HG03060 (cell line): ENCODE results near the gene XRN1.
"Not testable (repeated sequence)": the region's sequence is repeated elsewhere in the genome, so short reads cannot be mapped to it uniquely, and the experiment has no call there.

Source experiments
- ATAC-seq: cut with Tn5 transposase; IDR thresholded peaks from one replicate; pipeline ENCODE4 v1.9.1; 2021; ENCODE audit warnings: low read depth, moderate number of reproducible peaks; ENCODE audit not compliant: unreplicated experiment

XRN1 gene

GRCh38 chr3:142439499-142440220, 8.2 kb downstream of the XRN1 start:
- not testable (repeated sequence) for ATAC-seq

- not testable (repeated sequence) for ATAC-seq
Measured at GRCh38 chr3:142438096-142438495, 9.7 kb downstream of the XRN1 start.

GRCh38 chr3:142436951-142437585, 10.8 kb downstream of the XRN1 start:
- ATAC-seq = no peak

DNA sequence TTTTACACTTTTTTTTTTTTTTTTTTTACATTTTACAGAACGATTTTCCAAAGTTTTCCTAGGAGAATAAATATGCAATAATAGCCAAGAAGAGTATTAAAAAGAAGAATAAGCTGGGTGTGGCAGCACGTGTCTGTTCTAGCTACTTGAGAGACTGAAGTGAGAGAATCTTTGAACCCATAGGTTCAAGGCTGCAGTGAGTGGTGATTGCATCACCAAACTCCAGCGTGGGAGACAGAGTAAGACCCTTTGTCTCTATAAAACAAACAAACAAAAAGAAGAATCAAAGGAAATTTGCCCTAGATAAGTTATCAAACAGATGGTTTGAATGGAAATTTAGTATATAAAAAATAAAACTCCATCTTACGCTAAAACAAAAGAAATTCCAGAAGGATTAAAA, 13.3 kb downstream of the XRN1 start:
- ATAC-seq = no peak

- no peak for ATAC-seq
Measured at GRCh38 chr3:142433110-142433509, 14.7 kb downstream of the XRN1 start.

DNA sequence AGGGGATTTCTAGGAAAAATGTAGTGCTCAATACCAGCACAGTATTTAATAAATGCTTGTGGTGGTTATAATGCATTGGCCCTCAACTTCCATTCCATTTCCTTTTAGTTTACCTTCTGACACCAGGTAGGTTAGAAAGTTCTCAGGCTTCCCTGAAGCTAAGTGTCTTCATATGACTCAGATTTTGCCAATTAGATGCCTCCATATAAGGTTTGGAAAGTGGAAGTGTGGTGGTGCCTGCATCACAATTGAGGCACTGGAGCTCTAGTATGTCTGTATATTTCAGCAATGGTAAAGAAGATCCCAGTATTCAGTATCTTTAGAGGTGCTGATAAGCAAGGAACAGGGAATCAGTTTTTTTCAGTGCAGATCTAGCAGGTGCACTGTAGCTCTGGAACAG, 18.3 kb downstream of the XRN1 start:
- ATAC-seq = no peak

- ATAC-seq = no peak
Measured at GRCh38 chr3:142424754-142425153, 23.1 kb downstream of the XRN1 start.

DNA sequence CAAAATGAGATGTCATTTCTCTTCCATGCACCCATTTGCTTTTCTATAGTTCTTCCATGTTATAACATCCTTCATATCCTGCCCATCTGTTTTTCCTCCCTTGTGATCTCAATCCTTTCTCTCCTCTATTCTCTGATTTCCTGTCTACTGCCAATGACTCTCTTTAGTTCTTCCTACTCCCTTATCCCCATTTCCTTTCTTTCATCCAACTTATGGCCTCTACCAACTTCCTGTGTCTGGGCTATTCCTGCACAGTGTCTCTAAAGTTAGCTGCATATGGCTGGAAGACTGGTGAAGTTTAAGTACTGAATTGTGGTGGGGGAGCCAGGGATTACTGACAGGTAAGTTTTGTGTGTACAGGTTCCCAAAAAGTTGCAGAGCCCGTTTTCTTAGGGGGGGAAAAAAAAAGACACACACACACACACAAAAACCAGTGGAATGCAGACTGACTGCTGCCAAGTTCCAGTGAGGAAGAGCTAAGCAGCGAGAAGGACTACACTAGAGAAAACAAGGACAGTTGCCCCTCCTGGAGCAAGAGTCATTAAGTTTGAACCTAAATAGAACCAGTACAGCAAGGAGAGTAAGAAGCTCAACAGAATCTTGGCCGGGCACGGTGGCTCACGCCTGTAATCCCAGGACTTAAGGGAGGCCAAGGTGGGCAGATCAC, 28.8 kb downstream of the XRN1 start:
- ATAC-seq = no peak

- ATAC-seq = no peak
Measured at GRCh38 chr3:142417302-142417701, 30.5 kb downstream of the XRN1 start.

DNA sequence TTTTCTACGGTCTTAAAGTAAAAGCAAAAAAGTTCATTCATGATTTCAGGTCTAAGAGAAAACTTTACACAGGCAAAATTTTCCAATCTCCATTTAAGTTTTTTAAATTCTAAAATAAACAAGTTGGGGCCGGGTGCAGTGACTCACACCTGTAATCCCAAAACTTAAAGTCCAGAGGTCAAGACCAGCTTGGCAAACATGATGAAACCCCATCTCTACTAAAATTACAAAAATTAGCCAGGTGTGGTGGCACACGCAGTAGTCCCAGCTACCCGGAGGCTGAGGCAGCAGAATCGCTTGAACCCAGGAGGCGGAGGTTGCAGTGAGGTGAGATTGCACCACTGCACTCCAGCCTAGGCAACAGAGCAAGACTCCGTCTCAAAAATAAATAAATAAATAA, 47.3 kb downstream of the XRN1 start:
- not testable (repeated sequence) for ATAC-seq

- no peak for ATAC-seq
Measured at GRCh38 chr3:142394921-142395622, 52.8 kb downstream of the XRN1 start.

GRCh38 chr3:142385078-142385477, 62.8 kb downstream of the XRN1 start:
- ATAC-seq = no peak

- ATAC-seq = no peak
Measured at GRCh38 chr3:142374687-142375086, 73.2 kb downstream of the XRN1 start.

- ATAC-seq = not testable (repeated sequence)
Measured at GRCh38 chr3:142369576-142369975, 78.3 kb downstream of the XRN1 start.

GRCh38 chr3:142366434-142366833, 81.4 kb downstream of the XRN1 start:
- no peak for ATAC-seq

DNA sequence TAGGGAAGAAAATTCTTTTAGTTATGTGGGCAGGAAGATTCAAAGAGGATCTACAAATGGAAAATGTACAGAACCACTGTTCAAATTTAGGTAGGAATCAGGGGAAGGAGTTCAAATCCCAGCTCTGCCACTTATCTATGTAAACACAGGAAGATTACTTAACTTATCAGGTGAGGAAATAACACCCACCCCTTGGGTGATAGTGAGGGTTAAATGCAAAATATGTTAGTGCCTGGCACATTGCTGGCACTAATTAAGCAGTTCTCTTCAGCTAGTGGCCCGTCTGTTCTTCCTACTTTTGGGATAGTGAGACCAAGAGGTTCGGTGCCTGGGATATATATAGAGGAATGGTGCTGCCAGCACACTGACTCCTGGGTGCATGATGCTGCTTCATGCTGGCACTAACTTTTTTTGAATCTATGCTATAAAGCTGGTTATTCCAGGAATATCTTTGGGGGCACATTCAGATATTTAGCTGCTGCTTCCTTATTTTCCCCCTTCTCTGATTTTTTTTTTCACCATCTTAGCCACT, 83.8 kb downstream of the XRN1 start:
- no peak for ATAC-seq

DNA sequence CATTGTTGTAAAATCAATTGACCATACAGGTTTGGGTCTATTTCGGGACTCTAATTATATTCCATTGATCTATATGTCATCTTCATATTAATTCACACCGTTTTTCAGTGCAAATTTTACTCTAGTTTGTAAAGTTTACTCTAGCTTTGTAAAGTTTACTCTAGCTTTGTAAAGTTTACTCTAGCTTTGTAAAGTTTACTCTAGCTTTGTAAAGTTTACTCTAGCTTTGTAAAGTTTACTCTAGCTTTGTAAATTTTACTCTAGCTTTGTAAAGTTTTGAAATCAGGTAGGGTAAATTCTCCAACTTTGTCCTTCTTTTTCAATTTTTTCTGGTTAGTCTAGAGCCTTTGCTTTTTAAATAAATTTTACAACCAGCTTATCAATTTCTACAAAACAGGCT, 84.4 kb downstream of the XRN1 start:
- ATAC-seq = not testable (repeated sequence)

- ATAC-seq = no peak
Measured at GRCh38 chr3:142359367-142359766, 88.5 kb downstream of the XRN1 start.

GRCh38 chr3:142356818-142357217, 91.0 kb downstream of the XRN1 start:
- no peak for ATAC-seq

- ATAC-seq = peak; percentile 56
Measured at GRCh38 chr3:142355692-142356091, 92.1 kb downstream of the XRN1 start.

- no peak for ATAC-seq
Measured at GRCh38 chr3:142354076-142354475, 93.8 kb downstream of the XRN1 start.
